HG02588 (cell line): ENCODE measurements around the gene SCML1.
"Not testable (repeated sequence)": the region's sequence is repeated elsewhere in the genome, so short reads cannot be mapped to it uniquely, and the experiment has no call there.

Experiments
- ATAC-seq: cut with Tn5 transposase; IDR thresholded peaks from one replicate; pipeline ENCODE4 v1.9.1; 2021; ENCODE audit warnings: mild to moderate bottlenecking, moderate library complexity; ENCODE audit not compliant: unreplicated experiment

Gene SCML1

DNA sequence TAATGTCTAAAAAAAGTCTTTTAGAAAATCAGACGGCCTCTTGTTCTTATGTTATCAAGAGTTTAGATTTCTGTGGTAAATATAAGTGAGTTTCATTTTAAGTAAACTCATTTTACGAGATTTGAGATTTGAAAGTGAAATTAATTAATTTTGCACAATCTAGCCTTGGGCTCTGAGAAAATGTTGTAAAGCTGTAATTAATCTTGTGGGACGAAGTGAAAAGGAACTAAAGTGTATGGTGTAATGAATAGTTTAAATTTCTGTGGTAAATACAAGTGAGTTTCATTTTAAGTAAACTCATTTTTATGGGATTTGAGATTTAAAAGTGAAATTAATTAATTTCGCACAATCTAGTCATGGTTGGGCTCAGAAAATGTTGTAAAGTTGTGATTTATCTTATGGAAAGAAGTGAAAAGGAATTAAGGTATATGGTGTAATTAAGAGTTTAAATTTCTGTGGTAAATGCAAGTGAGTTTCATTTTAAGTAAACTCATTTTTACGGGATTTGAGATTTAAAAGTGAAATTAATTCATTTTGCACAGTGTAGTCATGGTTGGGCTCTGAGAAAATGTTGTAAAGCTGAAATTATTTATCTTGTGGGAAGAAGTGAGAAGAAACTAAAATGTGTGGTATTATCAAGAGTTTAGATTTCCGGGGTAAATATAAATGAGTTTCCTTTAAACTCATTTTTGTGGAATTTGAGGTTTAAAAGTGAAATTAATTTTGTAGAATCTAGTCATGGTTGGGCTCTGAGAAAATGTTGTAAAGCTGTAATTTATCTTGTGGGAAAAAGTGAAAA lies 1.6 kb downstream of the SCML1 start:
- ATAC-seq, result no peak

DNA sequence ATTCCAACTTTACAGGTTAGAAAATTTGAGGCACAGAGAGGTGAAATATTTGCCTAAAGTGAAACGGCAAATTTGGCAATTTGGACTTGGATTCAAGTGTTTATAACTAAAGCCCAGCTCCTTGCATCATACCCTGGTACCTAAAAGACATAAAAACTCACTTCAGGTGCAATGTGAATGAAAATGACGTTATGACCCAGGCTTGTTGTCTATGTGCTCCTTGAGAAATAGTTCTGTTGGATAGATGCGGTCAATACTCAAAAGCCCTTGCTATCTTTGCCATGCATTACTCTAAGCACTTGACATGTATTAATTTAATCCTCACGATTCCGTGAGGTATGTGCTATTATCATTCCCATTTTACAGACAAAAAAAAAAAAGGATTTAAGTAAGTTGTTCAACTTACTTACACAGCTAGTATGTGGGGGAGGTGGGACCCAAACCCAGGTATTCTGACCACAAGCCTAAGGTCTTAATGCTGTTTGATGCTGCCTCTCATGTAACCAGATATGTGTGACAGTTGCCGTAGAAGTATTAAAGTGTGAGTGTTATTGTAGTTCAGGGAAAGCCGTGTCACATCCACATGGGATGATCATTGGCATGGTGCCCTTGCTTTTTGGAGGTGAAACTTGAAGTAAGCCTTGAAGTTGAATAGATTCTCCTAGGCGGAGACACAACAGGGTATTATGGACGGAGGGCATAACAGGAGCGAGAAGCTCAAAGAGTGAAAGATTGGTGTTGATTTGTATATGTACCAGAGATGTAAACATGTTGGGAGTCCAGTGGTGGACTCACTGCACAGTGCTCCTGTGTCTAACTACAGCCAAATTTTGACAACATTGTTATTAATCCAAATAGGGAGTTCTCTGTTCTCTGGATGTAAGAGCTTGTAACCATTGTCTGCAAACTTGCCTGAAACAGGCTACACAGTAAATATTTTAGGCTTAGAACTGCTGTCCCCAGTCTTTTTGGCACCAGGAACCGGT lies 3.1 kb downstream of the SCML1 start:
- ATAC-seq, result no peak

DNA sequence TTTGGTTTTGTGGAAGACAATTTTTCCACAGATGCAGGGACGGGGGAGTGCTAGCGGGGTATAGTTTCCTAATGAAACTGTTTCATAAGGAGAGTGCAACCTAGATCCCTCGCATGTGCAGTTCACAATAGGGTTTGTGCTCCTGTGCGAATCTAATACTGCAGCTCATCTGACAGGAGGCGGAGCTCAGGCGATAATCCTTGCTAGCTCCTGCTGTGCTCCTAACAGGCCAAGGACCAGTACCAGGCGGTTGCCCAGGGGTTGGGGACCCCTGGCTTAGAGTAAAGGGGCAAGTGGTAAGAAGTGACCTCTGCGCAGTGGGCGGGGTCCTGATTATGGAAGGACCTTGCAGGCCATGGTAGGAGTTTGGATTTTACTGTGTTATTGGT lies 3.8 kb downstream of the SCML1 start:
- ATAC-seq, result no peak

DNA sequence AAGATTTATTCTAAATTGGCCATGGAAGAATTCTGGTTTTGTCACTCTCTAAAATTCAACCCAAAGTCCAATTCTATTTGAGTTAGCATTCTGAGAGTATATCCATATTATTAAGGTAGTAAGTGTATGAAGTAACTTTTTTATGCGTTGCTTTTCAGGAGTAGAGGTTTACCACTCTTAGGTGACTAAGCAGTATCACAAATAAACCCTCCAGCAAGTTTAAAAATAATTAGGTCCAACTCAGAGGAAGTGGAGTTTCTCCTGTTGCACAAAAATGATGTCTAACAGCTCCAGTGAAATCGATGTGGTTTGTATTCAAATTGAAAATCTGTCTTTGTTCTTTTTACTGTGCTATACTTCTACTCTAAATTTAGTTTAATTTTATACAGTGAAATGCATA lies 6.6 kb downstream of the SCML1 start:
- no peak for ATAC-seq

DNA sequence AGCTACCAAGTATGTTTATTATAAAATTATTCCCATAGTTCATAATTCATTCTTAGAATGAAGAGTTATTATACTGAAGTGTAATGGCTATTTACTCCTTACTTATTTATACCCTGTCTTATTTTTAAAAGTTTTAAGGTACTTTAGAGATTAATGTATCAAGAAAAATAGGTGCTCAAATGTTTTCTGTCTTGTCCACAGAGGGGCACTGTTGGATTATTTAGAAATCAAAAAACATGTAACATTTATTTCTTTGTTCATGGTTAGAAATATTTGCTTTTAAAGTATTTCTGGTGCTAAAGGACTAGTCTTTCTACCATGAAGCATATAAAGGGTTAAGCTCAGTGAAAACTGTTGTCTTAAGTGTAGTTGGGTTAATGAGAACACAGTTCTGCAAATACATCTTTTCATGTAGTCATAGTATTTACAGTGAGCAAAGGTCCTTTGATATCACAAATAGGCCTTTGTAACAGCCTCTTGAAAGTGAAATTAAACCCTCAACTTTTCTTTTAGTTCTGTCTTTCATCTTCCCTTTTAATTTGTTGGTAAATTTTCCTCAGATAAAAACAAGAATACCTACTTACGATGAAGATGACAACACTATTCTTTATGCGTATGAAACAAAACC lies 7.7 kb downstream of the SCML1 start:
- ATAC-seq, result no peak

DNA sequence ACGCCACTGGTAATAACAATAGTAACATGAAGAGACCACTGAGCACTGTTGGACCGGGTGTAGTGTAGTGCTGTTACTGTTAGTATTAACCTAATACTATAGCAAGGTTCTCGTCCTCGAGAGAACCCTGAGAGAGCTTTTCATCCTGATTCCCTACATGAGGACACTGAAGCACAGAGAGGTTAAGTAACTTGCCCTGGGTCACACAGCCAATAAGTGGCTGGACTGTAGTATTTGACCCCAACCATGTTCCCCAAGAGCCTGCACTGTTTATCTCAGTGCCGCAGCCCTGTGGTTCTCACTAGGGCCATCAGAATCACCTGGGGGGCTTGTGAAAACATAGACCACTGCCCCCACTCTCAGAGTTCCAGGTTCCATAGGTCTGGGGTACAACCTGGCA lies 10.4 kb downstream of the SCML1 start:
- no peak for ATAC-seq

DNA sequence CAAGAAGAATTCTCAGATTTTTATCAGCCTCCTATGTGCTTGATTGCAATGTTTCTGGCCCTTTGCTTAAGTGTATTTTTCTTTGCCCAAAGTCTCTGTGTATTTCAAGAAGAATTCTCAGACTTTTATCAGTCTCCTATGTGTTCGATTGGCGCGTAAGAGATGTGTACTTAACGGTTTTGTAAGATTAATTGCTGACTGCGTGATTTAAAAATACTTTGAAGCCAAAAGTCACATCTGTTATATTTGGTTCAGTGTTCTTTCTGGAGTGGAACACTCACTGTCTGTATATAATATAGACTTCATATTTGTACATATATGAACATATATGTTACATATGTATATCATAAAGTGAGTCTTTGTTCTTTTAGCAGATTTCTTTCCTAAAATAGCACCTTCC lies 11.4 kb downstream of the SCML1 start:
- ATAC-seq, result no peak

DNA sequence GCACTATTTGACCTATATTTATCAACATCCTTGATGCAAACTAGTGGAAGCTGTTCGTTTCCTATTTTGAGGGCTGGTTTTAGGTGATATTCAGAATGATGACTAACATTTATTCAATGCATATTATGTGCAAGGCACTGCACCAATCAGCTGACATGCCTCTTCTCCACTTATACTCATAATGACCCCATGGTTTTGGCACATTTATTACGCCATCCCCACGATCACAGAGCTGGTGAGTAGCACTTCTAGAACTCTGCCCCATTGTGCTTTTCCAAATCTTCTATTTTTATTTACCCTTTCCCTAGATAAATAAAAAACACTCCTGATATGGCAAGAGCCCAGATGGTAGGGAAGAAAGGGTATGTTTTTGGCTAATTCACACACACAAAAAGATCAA lies 13.1 kb downstream of the SCML1 start:
- no peak for ATAC-seq

DNA sequence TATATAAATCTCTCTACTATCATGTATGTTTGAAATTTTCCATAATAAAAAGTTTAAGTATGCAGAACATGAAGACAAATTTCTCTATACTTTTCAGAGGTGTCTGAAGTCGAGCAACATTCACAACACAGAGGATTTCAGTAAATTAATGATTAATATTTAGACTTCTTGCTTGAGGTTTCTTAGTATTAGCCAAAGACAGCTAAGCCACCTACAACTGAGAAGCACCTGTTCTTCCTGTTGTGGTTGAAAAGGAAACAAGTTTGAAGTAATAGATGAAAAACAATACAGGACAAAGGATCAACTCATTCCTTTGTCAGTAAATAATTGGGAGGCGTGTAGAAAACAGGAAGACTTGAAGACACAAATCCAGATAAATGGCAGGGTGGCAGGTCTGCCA lies 21.1 kb downstream of the SCML1 start:
- ATAC-seq, result peak; percentile 93

DNA sequence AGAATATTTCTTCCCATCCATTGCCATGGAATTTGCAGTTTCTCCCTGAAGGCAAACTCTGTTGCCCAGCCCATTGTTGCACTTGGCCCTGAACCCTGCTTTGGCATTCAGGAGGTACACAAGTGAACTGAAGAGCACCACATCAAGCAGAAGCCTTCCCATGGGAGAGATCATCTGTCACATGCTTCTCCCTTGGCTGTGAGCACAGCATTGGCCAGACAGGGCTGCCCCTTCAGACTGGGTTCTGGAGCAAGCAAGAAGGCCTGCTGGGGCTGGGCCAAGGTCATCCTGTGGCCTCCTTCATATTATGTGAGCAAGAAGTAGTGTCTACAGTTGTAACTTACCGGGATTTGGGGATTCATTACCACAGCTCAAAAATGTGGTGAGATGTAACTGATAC lies 22.7 kb downstream of the SCML1 start:
- ATAC-seq, result no peak

DNA sequence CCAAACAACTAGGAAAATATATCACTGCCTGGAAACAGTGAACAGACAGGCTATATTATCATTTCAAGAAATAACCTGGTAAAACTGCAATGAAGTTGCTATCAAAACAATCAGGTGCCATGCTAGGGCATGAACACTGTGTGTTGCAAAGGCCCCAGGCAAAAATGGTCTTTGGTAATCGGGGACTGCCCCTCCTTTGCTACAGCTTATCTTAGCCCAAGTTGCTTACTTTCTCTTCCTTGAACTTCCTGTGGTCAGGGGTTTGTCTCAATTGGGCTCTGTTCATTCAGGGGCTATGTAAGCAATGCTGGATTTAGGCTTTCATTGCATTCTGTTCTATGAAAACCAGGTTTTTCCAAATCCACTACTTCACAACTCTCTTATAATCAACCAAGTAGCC lies 30.4 kb downstream of the SCML1 start:
- no peak for ATAC-seq

DNA sequence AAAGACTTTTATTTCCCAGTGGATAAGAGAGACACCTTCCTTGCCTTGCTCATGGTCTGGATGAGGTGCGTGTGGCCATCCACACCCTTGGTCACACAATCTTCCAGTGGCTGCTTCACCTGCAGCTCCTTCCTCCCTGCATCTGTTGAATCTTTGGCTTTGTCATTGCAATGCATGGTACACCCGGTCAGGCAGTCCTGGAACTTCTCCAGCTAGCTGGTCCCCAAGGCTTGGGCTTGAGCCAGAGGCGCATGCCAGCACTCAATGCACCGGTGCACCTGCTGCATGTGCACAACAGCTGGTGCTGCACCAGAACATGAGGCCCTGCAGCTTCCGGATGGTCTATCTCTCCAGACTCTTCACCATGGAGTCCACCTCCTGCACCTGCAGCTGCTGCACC lies 31.7 kb downstream of the SCML1 start:
- ATAC-seq, result no peak

DNA sequence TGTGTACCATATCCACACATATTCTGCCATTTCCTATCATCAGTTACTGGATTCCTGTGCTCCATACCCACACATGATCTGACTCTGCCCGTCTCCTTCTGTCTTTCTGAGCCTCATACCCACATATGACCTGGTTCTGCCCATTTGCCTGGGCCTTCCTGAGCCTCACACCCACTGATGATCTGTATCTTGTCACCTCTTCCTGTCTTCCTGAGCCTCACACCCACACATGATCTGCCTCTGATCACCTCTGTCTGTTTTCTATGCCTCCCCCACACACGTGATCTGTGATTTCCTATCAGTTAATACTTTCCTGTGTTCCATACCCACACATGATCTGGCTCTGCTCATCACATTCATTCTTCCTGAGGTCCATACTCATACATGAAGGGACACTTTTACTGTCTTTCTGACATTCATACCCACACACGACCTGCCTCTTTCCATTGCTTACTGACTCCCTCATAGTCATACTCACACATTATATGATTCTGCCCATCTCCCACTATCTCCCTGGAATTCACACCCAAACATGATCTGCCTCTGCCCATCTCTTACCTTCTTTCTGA lies 32.5 kb downstream of the SCML1 start:
- no peak for ATAC-seq

DNA sequence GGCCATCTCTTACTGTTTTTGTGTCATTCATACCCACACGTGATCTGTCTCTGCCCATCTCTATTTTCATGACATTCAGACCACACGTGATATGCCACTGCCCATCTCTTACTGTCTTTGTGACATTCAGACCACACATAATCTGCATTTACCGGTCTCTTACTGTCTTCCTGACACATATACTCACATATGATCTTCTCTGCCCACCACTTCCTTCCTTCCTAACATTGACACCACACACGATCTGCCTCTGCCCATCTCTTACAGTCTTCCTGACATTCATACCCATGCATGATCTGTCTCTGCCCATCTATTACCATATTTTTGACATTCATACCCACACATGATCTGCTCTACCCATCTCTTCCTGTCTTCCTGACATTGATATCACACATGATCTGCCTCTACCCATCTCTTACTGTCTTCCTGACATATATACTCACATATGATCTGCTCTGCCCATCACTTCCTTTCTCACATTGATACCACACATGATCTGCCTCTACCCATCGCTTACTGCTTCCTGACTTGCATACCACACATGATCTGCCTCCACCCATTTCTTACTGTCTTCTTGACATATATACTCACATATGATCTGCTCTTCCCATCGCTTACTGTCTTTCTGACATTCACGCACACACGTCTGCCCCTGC lies 36.1 kb downstream of the SCML1 start:
- ATAC-seq, result no peak

DNA sequence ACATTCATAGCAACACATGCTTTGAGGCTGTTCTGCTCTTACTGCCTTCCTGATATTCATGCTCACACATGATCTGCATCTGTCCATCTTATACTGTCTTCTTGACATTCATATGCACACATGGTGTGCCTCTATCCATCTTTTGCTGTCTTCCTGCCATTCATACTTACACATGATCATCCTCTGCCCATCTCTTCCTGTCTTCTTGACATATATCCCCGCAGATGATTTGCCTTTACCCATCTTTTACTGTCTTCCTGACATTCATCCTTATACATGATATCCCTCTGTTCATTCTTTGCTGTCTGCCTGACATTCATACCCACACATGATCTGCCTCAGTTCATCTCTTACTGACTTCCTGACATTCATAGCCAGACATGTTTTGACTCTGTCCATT lies 36.8 kb downstream of the SCML1 start:
- ATAC-seq, result no peak

DNA sequence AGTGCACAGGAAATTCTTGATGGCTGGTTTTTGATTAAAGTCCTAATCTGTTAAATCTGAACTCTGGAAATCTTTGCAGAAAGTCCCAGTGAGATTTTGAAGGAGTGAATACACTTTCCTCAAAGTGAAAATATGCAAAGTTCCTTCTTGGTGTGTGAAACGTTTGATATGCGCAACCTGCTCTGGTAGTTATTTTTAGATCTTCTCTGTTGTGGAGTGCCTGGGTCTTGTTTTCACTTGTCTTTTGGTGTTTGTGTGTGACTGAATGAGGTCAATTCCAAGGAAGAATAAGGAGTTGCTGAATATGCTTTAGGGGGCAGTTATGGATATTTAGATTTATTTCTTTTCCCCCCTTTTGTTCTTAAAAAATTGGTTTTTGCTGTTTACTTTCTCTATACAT lies 41.7 kb downstream of the SCML1 start:
- no peak for ATAC-seq

DNA sequence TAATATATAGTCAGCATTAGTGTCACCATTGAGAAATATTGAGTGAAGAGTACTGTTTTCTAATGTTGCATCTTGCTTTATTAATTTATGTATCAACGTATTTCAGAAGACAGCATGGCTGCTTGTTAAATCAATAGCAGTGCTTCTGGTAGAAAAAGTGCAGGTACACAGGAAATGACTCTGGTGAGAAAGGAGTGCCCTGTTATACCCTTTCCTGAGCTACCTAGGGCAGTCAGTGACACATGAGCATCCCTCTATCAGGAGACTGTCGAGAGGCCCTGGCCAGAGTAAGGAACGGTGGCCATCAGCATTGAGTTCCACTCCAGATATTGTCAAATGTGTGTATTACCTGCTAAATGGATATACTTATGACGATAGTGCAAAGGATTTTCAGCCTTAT lies 42.1 kb downstream of the SCML1 start:
- ATAC-seq, result no peak

DNA sequence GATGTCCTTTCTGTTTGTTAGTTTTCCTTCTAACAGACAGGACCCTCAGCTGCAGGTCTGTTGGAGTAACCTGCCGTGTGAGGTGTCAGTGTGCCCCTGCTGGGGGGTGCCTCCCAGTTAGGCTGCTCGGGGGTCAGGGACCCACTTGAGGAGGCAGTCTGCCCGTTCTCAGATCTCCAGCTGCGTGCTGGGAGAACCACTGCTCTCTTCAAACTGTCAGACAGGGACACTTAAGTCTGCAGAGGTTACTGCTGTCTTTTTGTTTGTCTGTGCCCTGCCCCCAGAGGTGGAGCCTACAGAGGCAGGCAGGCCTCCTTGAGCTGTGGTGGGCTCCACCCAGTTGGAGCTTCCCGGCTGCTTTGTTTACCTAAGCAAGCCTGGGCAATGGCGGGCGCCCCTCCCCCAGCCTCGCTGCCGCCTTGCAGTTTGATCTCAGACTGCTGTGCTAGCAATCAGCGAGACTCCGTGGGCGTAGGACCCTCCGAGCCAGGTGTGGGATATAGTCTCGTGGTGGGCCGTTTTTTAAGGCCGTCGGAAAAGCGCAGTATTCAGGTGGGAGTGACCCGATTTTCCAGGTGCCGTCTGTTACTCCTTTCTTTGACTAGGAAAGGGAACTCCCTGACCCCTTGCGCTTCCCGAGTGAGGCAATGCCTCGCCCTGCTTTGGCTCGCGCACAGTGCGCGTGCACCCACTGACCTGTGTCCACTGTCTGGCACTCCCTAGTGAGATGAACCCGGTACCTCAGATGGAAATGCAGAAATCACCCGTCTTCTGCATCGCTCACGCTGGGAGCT lies 49.5 kb downstream of the SCML1 start:
- ATAC-seq, result not testable (repeated sequence)

DNA sequence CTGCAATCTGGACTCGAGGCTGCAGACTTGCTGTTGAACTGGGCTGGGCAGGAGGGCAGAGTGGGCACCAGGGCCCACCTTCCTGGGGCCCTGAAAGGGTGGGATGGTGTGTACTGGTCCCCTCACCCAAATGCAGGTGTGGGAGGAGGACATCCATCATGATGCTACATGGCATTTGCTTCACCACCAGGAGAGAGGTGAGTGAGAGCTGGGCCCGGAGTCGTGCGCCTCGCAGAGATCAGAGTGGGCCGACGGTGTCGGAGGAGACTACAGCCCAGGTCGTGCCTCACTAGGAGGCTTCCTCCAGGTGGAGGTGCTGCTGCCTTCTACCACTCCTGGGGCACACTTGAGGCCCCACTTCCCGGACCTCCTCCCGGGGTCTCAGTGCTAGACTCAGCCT lies 50.3 kb downstream of the SCML1 start:
- no peak for ATAC-seq

DNA sequence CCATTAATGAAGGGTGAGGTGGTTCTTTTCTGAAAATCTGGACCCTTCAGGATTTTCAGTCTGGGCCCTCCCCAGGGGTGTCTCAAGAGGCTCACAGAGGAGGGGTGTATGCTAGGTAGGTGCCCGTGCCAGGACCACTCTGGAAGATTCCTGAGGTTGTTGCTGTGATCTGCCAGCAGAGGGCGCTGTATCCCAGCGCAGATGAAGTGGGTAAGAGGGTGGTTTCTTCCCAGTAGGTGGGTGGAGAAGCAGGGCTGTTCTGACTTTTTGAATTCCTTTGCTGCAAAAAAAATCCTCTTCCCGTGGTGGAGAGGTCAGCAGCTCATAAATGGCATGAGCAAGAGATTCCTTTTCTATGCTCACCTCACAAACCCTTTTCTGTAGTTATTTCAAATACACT lies 51.1 kb downstream of the SCML1 start:
- ATAC-seq, result no peak
